ENCODE results near the gene SPIB.

SPIB gene

DNA sequence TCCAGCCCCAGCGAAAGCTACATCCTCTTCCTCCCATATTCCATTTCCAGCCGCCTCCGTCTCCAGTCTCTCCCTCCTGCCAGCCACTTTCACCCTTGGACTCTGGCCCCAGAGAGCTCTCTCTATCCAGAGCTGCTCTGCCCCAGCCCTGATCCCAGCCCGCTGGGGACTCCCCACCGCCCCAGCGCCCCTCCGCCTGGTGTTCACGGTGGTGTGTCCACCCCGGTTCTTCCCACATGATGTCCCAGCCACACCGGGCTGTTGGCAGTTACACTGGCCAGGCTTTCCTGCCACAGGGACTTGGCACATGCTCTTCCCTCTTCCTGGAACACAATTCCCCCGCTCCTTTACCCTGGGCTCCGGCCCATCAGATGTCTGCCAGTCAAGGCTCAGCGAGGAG lies 46.3 kb downstream of the SPIB start:
- H3K14ac ChIP-seq (ENCODE audit: low read length in 2 of 2): no peak overlapping the region
- no peak overlapping the region for H3K9ac ChIP-seq (ENCODE audit: low read length)
- H3K4me1 ChIP-seq (ENCODE audit: control insufficient read depth, insufficient read depth, low read depth, low read length): peaks cover 6% of the 10 kb centered on the region
- no peak overlapping the region for H2BK15ac ChIP-seq (ENCODE audit: low read depth, poor library complexity, severe bottlenecking)
- H3K79me1 ChIP-seq (replicated peaks; ENCODE audit: low read length, poor library complexity, severe bottlenecking): no peaks in the 10 kb centered on the region
- DNase-seq: no peak
- no peak overlapping the region for H3K18ac ChIP-seq (ENCODE audit: low read depth in 1 of 2, low read length in 2 of 2)
- no peak overlapping the region for H2AK5ac ChIP-seq (ENCODE audit: low read length, severe bottlenecking)
- H3K4me3 ChIP-seq (ENCODE audit: insufficient read depth in 1 of 2, low read depth in 1 of 2, low read length in 2 of 2): no peak overlapping the region
- H4K8ac ChIP-seq (ENCODE audit: low read length): no peak overlapping the region
- H2AFZ ChIP-seq (ENCODE audit: low read depth, low read length): no peak overlapping the region
- H4K91ac ChIP-seq (ENCODE audit: low read length): no peak overlapping the region
- no peaks in the 10 kb centered on the region for H3K9me3 ChIP-seq (ENCODE audit: control insufficient read depth, low read length)
- H3K4me2 ChIP-seq (ENCODE audit: low read length, poor library complexity, severe bottlenecking): no peak overlapping the region
- H3K27ac ChIP-seq (ENCODE audit: low read length, poor library complexity, severe bottlenecking): no peak overlapping the region
- no peak overlapping the region for H2BK5ac ChIP-seq (ENCODE audit: low read depth, low read length, poor library complexity, severe bottlenecking)
- peaks cover 0 to 49% of the 10 kb centered on the region in 2 experiments for H3K27me3 ChIP-seq (ENCODE audit: control insufficient read depth in 1 of 2, insufficient read depth in 1 of 2, low read length in 2 of 2)
- peaks cover 0 to 4% of the 10 kb centered on the region in 2 experiments for H3K36me3 ChIP-seq (ENCODE audit: control insufficient read depth in 1 of 2, insufficient read depth in 2 of 2, low read depth in 1 of 2, low read length in 2 of 2)
- no peak overlapping the region for H2BK12ac ChIP-seq (ENCODE audit: low read length in 2 of 2)
- no peak overlapping the region for H3K23ac ChIP-seq (ENCODE audit: low read length in 2 of 2)
- 92% methylated on average over 13 of the region's 13 CpGs for whole genome bisulfite sequencing
- H3K4ac ChIP-seq (ENCODE audit: low read depth in 1 of 2, low read length in 2 of 2): no peak overlapping the region
- H2BK120ac ChIP-seq (ENCODE audit: low read depth, low read length): no peak overlapping the region

DNA sequence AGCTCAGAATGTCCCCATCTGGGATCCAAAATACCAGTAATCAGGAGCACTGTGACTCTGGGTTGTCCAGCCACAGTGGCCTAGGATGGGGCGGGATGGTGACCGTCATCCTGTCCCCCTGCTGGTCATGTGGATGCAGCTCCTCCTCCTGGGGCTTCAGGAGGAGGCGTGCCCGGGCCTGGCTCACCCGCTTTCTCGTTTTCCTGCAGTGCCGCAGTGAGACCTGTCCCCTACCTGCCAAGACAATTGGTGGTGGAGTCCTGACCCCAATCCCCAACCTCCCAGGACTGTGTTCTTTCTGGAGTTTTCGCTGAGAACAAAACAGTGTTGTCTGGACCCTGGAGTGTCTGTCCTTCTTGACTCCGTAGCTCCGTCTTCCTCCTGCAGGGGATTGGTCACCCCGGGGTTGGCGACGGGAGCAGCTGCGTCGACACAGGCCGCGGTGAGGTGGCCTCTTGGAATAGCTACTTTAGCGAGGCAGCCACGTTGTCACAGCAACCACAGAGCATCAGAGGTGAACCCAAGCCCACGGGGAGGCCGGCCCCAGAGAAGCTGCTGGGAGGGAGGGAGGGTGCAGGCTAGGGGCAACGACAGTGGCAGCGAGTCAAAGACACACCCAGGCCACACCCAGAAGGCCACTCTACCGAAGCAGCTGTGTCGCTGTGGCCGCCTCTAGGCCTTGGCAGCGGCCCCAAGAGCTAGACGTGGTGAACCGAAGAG lies 47.4 kb downstream of the SPIB start:
- no peak overlapping the region for H2BK120ac ChIP-seq (ENCODE audit: low read depth, low read length)
- H2BK12ac ChIP-seq (ENCODE audit: low read length in 2 of 2): no peak overlapping the region
- no peak overlapping the region for H2BK5ac ChIP-seq (ENCODE audit: low read depth, low read length, poor library complexity, severe bottlenecking)
- no peak overlapping the region for H3K9ac ChIP-seq (ENCODE audit: low read length)
- peak overlapping the region in 1 of 2 experiments; percentile 41 for H3K4me3 ChIP-seq (ENCODE audit: insufficient read depth in 1 of 2, low read depth in 1 of 2, low read length in 2 of 2)
- H3K4me2 ChIP-seq (ENCODE audit: low read length, poor library complexity, severe bottlenecking): no peak overlapping the region
- H3K27me3 ChIP-seq (ENCODE audit: control insufficient read depth in 1 of 2, insufficient read depth in 1 of 2, low read length in 2 of 2): peaks cover 0 to 49% of the 10 kb centered on the region in 2 experiments
- H4K8ac ChIP-seq (ENCODE audit: low read length): no peak overlapping the region
- no peak overlapping the region for H2AK5ac ChIP-seq (ENCODE audit: low read length, severe bottlenecking)
- no peak overlapping the region for H3K27ac ChIP-seq (ENCODE audit: low read length, poor library complexity, severe bottlenecking)
- 57% methylated on average over 29 of the region's 29 CpGs for WGBS
- H2AFZ ChIP-seq (ENCODE audit: low read depth, low read length): no peak overlapping the region
- no peak overlapping the region for H3K18ac ChIP-seq (ENCODE audit: low read depth in 1 of 2, low read length in 2 of 2)
- peak; percentile 14 for DNase-seq
- H3K4ac ChIP-seq (ENCODE audit: low read depth in 1 of 2, low read length in 2 of 2): no peak overlapping the region
- H3K79me1 ChIP-seq (replicated peaks; ENCODE audit: low read length, poor library complexity, severe bottlenecking): no peaks in the 10 kb centered on the region
- H4K91ac ChIP-seq (ENCODE audit: low read length): no peak overlapping the region
- H3K14ac ChIP-seq (ENCODE audit: low read length in 2 of 2): no peak overlapping the region
- H2BK15ac ChIP-seq (ENCODE audit: low read depth, poor library complexity, severe bottlenecking): no peak overlapping the region
- H3K23ac ChIP-seq (ENCODE audit: low read length in 2 of 2): no peak overlapping the region
- H3K4me1 ChIP-seq (ENCODE audit: control insufficient read depth, insufficient read depth, low read depth, low read length): no peaks in the 10 kb centered on the region
- no peaks in the 10 kb centered on the region for H3K9me3 ChIP-seq (ENCODE audit: control insufficient read depth, low read length)
- H3K36me3 ChIP-seq (ENCODE audit: control insufficient read depth in 1 of 2, insufficient read depth in 2 of 2, low read depth in 1 of 2, low read length in 2 of 2): peaks cover 0 to 4% of the 10 kb centered on the region in 2 experiments

DNA sequence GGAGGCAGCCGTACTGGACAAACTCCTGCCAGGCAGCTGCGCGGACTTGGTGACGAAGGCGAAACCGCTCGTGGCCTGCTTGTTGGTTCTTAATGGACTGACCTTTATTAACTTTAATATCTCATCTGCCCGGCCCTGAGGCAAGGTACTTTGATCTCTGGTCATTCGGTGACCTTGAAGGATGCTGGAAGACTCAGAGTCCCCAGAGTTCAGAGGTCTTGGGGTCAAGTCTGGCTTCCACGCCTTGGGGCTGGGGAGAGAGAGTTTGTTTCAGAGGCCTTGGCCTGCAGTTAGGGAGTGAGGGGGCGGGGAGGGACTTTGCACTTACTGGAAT lies 47.9 kb downstream of the SPIB start:
- H3K4me1 ChIP-seq (ENCODE audit: control insufficient read depth, insufficient read depth, low read depth, low read length): no peaks in the 10 kb centered on the region
- H3K18ac ChIP-seq (ENCODE audit: low read depth in 1 of 2, low read length in 2 of 2): no peak overlapping the region
- no peak overlapping the region for H2BK12ac ChIP-seq (ENCODE audit: low read length in 2 of 2)
- no peak overlapping the region for H3K23ac ChIP-seq (ENCODE audit: low read length in 2 of 2)
- H3K27ac ChIP-seq (ENCODE audit: low read length, poor library complexity, severe bottlenecking): no peak overlapping the region
- no peak overlapping the region for H4K91ac ChIP-seq (ENCODE audit: low read length)
- H2BK15ac ChIP-seq (ENCODE audit: low read depth, poor library complexity, severe bottlenecking): no peak overlapping the region
- H3K27me3 ChIP-seq (ENCODE audit: control insufficient read depth in 1 of 2, insufficient read depth in 1 of 2, low read length in 2 of 2): peaks cover 0 to 46% of the 10 kb centered on the region in 2 experiments
- DNase-seq: no peak
- no peak overlapping the region for H2AFZ ChIP-seq (ENCODE audit: low read depth, low read length)
- H2AK5ac ChIP-seq (ENCODE audit: low read length, severe bottlenecking): no peak overlapping the region
- no peak overlapping the region for H2BK120ac ChIP-seq (ENCODE audit: low read depth, low read length)
- no peaks in the 10 kb centered on the region for H3K9me3 ChIP-seq (ENCODE audit: control insufficient read depth, low read length)
- 86% methylated on average over 11 of the region's 11 CpGs for WGBS
- H3K4ac ChIP-seq (ENCODE audit: low read depth in 1 of 2, low read length in 2 of 2): no peak overlapping the region
- H3K4me2 ChIP-seq (ENCODE audit: low read length, poor library complexity, severe bottlenecking): no peak overlapping the region
- no peaks in the 10 kb centered on the region for H3K79me1 ChIP-seq (replicated peaks; ENCODE audit: low read length, poor library complexity, severe bottlenecking)
- no peak overlapping the region for H3K9ac ChIP-seq (ENCODE audit: low read length)
- H3K4me3 ChIP-seq (ENCODE audit: insufficient read depth in 1 of 2, low read depth in 1 of 2, low read length in 2 of 2): no peak overlapping the region
- peaks cover 0 to 4% of the 10 kb centered on the region in 2 experiments for H3K36me3 ChIP-seq (ENCODE audit: control insufficient read depth in 1 of 2, insufficient read depth in 2 of 2, low read depth in 1 of 2, low read length in 2 of 2)
- H4K8ac ChIP-seq (ENCODE audit: low read length): no peak overlapping the region
- H3K14ac ChIP-seq (ENCODE audit: low read length in 2 of 2): no peak overlapping the region
- H2BK5ac ChIP-seq (ENCODE audit: low read depth, low read length, poor library complexity, severe bottlenecking): no peak overlapping the region

DNA sequence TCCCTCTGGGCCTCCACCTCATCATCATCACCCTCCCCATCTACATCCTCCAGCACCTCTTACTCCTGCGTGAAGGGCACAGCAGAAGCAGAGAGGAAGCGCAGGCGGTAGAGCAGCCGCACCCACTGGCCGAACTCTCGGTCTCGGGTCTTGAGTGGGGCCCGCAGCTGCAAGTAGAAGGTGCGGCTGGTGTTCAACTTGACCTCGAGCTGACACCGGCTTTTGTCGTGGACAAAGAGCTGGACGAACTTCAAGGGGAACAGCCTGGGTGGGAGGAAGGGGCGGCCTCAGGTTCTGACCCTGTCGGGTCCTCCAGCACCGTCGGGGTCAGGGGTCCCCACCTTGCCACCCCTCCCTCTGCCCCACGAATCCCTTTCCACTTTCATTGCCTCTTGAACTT lies 48.8 kb downstream of the SPIB start:
- no peak overlapping the region for H3K4me2 ChIP-seq (ENCODE audit: low read length, poor library complexity, severe bottlenecking)
- H3K36me3 ChIP-seq (ENCODE audit: control insufficient read depth in 1 of 2, insufficient read depth in 2 of 2, low read depth in 1 of 2, low read length in 2 of 2): peaks cover 0 to 4% of the 10 kb centered on the region in 2 experiments
- H2BK5ac ChIP-seq (ENCODE audit: low read depth, low read length, poor library complexity, severe bottlenecking): no peak overlapping the region
- H4K91ac ChIP-seq (ENCODE audit: low read length): no peak overlapping the region
- H2BK15ac ChIP-seq (ENCODE audit: low read depth, poor library complexity, severe bottlenecking): no peak overlapping the region
- H3K9ac ChIP-seq (ENCODE audit: low read length): no peak overlapping the region
- H3K9me3 ChIP-seq (ENCODE audit: control insufficient read depth, low read length): no peaks in the 10 kb centered on the region
- DNase-seq: no peak
- WGBS: 88% methylated on average over 18 of the region's 18 CpGs
- H2BK120ac ChIP-seq (ENCODE audit: low read depth, low read length): no peak overlapping the region
- H4K8ac ChIP-seq (ENCODE audit: low read length): no peak overlapping the region
- H3K18ac ChIP-seq (ENCODE audit: low read depth in 1 of 2, low read length in 2 of 2): no peak overlapping the region
- H3K23ac ChIP-seq (ENCODE audit: low read length in 2 of 2): no peak overlapping the region
- H3K4me1 ChIP-seq (ENCODE audit: control insufficient read depth, insufficient read depth, low read depth, low read length): no peaks in the 10 kb centered on the region
- peaks cover 0 to 42% of the 10 kb centered on the region in 2 experiments for H3K27me3 ChIP-seq (ENCODE audit: control insufficient read depth in 1 of 2, insufficient read depth in 1 of 2, low read length in 2 of 2)
- no peak overlapping the region for H3K27ac ChIP-seq (ENCODE audit: low read length, poor library complexity, severe bottlenecking)
- H3K4me3 ChIP-seq (ENCODE audit: insufficient read depth in 1 of 2, low read depth in 1 of 2, low read length in 2 of 2): no peak overlapping the region
- no peaks in the 10 kb centered on the region for H3K79me1 ChIP-seq (replicated peaks; ENCODE audit: low read length, poor library complexity, severe bottlenecking)
- H2AK5ac ChIP-seq (ENCODE audit: low read length, severe bottlenecking): no peak overlapping the region
- H3K14ac ChIP-seq (ENCODE audit: low read length in 2 of 2): no peak overlapping the region
- H3K4ac ChIP-seq (ENCODE audit: low read depth in 1 of 2, low read length in 2 of 2): no peak overlapping the region
- no peak overlapping the region for H2AFZ ChIP-seq (ENCODE audit: low read depth, low read length)
- no peak overlapping the region for H2BK12ac ChIP-seq (ENCODE audit: low read length in 2 of 2)

Data from mesenchymal stem cell (in vitro differentiated cells and primary cell).